AG04449 (cell line): ENCODE data around the gene LCN1.

Experiments used
- CTCF ChIA-PET: fragments of 350-600 bp; formaldehyde crosslinking; extraction: SDS; loops from one replicate; lab custom pipeline; 2021; ENCODE audit warnings: antibody characterized with exemption; lab: Yijun Ruan, JAX
- POLR2A ChIA-PET: fragments of 400-600, 350-600 bp; formaldehyde crosslinking; extraction: SDS; loops from one replicate; lab custom pipeline; 2020; ENCODE audit warnings: antibody characterized with exemption, inconsistent platforms; lab: Yijun Ruan, JAX
- DNase-seq: peaks from one replicate; pipeline ENCODE4 v3.0.0-alpha.2; 2010; ENCODE audit warnings: low read depth, low spot score
- H3K4me3 ChIP-seq: 2 replicates; pipeline ENCODE4 v1.5.1; 2011; ENCODE audit warnings: low read depth, mild to moderate bottlenecking, control low read depth, low read length
- CTCF ChIP-seq: IDR thresholded peaks from one replicate; pipeline ENCODE4 v1.5.1; 2011; ENCODE audit warnings: mild to moderate bottlenecking, moderate library complexity, low read length, control low read depth, inconsistent platforms; ENCODE audit not compliant: insufficient read depth; ENCODE audit errors: missing control alignments

The LCN1 gene

GRCh38 chr9:135559606-135560005, 38.4 kb downstream of the LCN1 start:
- no peak overlapping the region for H3K4me3 ChIP-seq
- no peak for TF ChIP-seq CTCF
- no peak for DNase-seq
- POLR2A ChIA-PET = no interaction called here
- CTCF ChIA-PET = no interaction called here

- POLR2A ChIA-PET = no interaction called here
- H3K4me3 ChIP-seq = no peak within 1 kb of the TSS
- DNase-seq = no peak
Measured at GRCh38 chr9:135561391-135562234, 40.4 kb downstream of the LCN1 start, which contains the start of gene PAEP. PAEP (plus strand) TSS chr9:135561756.

DNA sequence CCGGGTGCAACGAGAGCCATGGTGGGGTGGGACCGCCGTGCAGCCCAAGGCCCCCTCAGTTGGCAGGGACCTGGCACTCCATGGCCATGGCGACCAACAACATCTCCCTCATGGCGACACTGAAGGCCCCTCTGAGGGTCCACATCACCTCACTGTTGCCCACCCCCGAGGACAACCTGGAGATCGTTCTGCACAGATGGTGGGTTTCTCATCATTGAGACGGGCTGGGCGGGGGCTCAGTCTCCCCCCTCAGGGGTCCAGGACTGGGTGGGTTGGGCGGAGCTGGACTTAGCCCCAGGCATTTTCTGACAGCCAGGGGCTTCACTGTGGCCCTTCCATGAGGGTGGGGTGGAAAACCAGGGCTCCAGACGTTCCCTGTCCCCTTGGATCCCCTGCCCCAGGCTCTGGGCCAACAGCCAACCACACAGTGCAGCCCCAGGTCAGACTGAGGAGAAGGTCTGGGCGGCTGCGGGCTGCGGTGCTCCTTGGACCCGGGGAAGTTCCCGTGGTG, 41.0 kb downstream of the LCN1 start:
- TF ChIP-seq CTCF = no peak
- H3K4me3 ChIP-seq = no peak overlapping the region
- no peak for DNase-seq
- ChIA-PET POLR2A (no interaction called here), CTCF (no interaction called here)

More at GRCh38 chr9:135561391-135562234, 40.4 kb downstream of the LCN1 start, which contains the start of gene PAEP:
- no peak for TF ChIP-seq CTCF
- CTCF ChIA-PET = no interaction called here

DNA sequence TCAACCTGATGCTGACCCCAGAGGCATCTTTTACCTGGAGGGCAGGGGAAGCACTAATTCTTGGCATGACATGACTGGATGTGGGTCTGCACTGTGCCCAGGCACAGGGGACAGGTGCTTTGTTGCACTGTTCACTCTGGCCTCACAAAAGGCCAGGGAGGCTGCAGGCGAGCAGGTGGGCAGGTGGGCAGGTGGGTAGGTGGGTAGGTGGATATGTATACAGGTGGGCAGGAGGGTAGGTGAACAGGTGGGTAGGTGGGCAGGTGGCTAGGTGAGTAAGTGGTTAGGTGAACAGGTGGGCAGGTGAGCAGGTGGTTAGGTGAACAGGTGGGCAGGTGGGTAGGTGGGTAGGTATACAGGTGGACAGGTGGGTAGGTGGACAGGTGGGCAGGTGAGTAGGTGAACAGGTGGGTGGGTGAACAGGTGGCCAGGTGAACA, 41.8 kb downstream of the LCN1 start:
- no peak for TF ChIP-seq CTCF
- CTCF ChIA-PET = no interaction called here
- no peak overlapping the region for H3K4me3 ChIP-seq
- POLR2A ChIA-PET = no interaction called here
- DNase-seq = no peak

DNA sequence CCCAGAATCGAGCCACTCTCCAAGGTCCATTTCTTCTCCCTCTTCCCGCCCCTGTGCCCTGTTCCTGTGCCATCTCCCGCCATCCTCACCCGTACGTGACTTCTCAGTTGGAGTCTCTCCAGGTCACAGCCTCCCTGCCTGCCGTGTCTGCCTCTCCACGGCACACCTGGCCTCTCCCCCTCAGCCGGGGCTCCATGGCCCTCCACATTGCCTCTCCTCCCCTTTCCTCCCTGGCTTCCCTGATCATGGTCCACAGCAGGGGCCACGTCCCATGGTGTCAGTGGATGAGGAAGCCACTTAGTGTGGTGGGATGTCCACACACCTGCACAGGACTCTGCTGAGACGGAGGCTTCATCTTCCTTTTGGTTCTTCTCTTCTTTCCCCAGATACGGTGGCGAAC, 42.6 kb downstream of the LCN1 start:
- ChIA-PET CTCF (no interaction called here), POLR2A (no interaction called here)
- no peak for TF ChIP-seq CTCF
- DNase-seq = no peak
- H3K4me3 ChIP-seq = no peak overlapping the region

DNA sequence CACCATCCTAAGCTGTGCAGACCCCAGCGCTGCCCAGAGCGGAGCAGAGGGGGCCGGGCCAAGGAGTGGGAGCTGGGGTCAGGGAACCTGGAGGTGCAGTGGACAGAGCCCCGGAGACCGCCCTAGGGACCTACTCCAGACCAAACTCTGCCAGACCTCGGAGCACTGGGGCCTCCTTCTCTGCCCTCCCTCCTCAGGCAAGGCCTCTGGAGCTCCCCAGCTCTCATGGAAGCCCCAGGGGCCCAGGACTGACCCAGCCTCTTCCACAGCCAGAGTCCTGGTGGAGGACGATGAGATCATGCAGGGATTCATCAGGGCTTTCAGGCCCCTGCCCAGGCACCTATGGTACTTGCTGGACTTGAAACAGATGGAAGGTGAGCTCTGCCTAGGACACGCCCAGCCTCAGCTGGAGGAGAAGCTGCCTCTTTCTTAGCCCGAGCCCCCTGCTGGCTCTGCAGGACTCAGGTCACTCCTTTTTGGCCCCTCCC, 43.9 kb downstream of the LCN1 start:
- no peak for TF ChIP-seq CTCF
- ChIA-PET CTCF (interaction anchor here (1.1 kb wide), 1 partner anchor 33 kb away, joined by 3 read pairs; no protein-coding TSS in a partner anchor), POLR2A (no interaction called here)
- no peak for DNase-seq
- H3K4me3 ChIP-seq = no peak overlapping the region
